ENCODE measurements around the gene DAB1.

- no peak for TF ChIP-seq CTCF (IDR thresholded peaks at IDR 0.05 in 2 of 3, conservative IDR thresholded peaks at IDR 0.05 in 1 of 3; ENCODE audit: control insufficient read depth in 2 of 3, extremely low read depth in 1 of 3, insufficient read depth in 1 of 3, low read depth in 3 of 3, low read length in 3 of 3)
- TF ChIP-seq EP300 (IDR thresholded peaks at IDR 0.05; ENCODE audit: borderline replicate concordance in 1 of 2, control insufficient read depth in 1 of 2, low read depth in 2 of 2, low read length in 2 of 2): no peak
- TF ChIP-seq ATF2 (IDR thresholded peaks at IDR 0.05; ENCODE audit: low read length): no peak
- TF ChIP-seq EZH2 (IDR thresholded peaks at IDR 0.05; ENCODE audit: borderline replicate concordance, control insufficient read depth, low read depth, low read length): no peak
- no peak for TF ChIP-seq SIX5 (IDR thresholded peaks at IDR 0.05; ENCODE audit: low read depth, low read length, severe bottlenecking)
- no peak for TF ChIP-seq BACH1 (IDR thresholded peaks at IDR 0.05; ENCODE audit: borderline replicate concordance)
- TF ChIP-seq CHD2 (IDR thresholded peaks at IDR 0.05; ENCODE audit: borderline replicate concordance, low read depth, low read length): no peak
- no peak for TF ChIP-seq TARDBP (IDR thresholded peaks at IDR 0.05; ENCODE audit: borderline replicate concordance)
- no peak for TF ChIP-seq FOXM1 (IDR thresholded peaks at IDR 0.05; ENCODE audit: low read depth, low read length)
- no peak for TF ChIP-seq BHLHE40 (IDR thresholded peaks at IDR 0.05; ENCODE audit: borderline replicate concordance in 1 of 2, low read depth in 2 of 2, low read length in 1 of 2)
- no peak for TF ChIP-seq POLR2A (IDR thresholded peaks at IDR 0.05; ENCODE audit: low read depth, low read length)
- no peak for TF ChIP-seq RAD21 (IDR thresholded peaks at IDR 0.05; ENCODE audit: insufficient read depth, low read depth, low read length)
- no peak for TF ChIP-seq CBFB (IDR thresholded peaks at IDR 0.05; ENCODE audit: low read depth)
Observed at GRCh38 chr1:57450981-57451380, 27.1 kb upstream of the DAB1 start.
